DND-41 (cell line): Measurements from ENCODE around the gene EYA2.

ENCODE experiments used
- ATAC-seq: fragments of 200-7000 bp; cut with Tn5 transposase; 3 replicates; pipeline ENCODE4 v1.9.1; 2021; ENCODE audit warnings: low read depth; ENCODE audit not compliant: insufficient read depth
- DNase-seq: peaks from one replicate; pipeline ENCODE4 v3.0.0-alpha.2; 2020
- H2AFZ ChIP-seq: 2 replicates; pipeline ENCODE4 v1.6.0; 2012; ENCODE audit warnings: low read depth, low read length
- H3K27ac ChIP-seq: 2 replicates; pipeline ENCODE4 v1.5.1; 2012; ENCODE audit warnings: low read length, inconsistent platforms
- H3K27me3 ChIP-seq: fragments of 200-600 bp; sonication (generic); 2 replicates; pipeline ENCODE4 v1.6.0; 2012; ENCODE audit warnings: low read length, mild to moderate bottlenecking, inconsistent platforms; ENCODE audit not compliant: insufficient read depth, poor library complexity
- H3K36me3 ChIP-seq: 2 replicates; pipeline ENCODE4 v1.5.1; 2012; ENCODE audit warnings: low read length, inconsistent platforms; ENCODE audit not compliant: insufficient read depth
- H3K4me1 ChIP-seq: 2 replicates; pipeline ENCODE4 v1.5.1; 2012; ENCODE audit warnings: mild to moderate bottlenecking, low read length; ENCODE audit not compliant: insufficient read depth
- H3K4me2 ChIP-seq: 2 replicates; pipeline ENCODE4 v1.6.0; 2012; ENCODE audit warnings: mild to moderate bottlenecking, moderate library complexity, low read length, inconsistent platforms; ENCODE audit not compliant: insufficient read depth
- H3K4me3 ChIP-seq, 2 experiments: fragments of 200-600 bp in 1 of 2; shearing (Covaris generic) in 1 of 2; 2 replicates each; pipeline ENCODE4 v1.5.1; 2012 to 2016; ENCODE audit warnings: inconsistent platforms in 2 of 2, low read length in 2 of 2, mild to moderate bottlenecking in 2 of 2, low read depth in 1 of 2, moderate library complexity in 1 of 2
- H3K79me2 ChIP-seq: 2 replicates; pipeline ENCODE4 v1.6.0; 2012; ENCODE audit warnings: low read length, inconsistent platforms; ENCODE audit not compliant: insufficient read depth
- H3K9ac ChIP-seq: 2 replicates; pipeline ENCODE4 v1.6.0; 2012; ENCODE audit warnings: low read depth, mild to moderate bottlenecking, inconsistent platforms, low read length, moderate library complexity
- H3K9me3 ChIP-seq: 2 replicates; pipeline ENCODE4 v1.5.1; 2012; ENCODE audit warnings: low read length, moderate library complexity, mild to moderate bottlenecking, inconsistent platforms; ENCODE audit not compliant: insufficient read depth, severe bottlenecking
- H4K20me1 ChIP-seq: 2 replicates; pipeline ENCODE4 v1.6.0; 2012; ENCODE audit warnings: low read length; ENCODE audit not compliant: insufficient read depth
- EZH2 ChIP-seq: IDR thresholded peaks from 3 replicates; pipeline ENCODE4 v1.6.1; 2012; ENCODE audit warnings: borderline replicate concordance, low read depth, mild to moderate bottlenecking, moderate library complexity, low read length, inconsistent platforms; ENCODE audit not compliant: severe bottlenecking
- TF ChIP-seq, protein P1 (sequence below): IDR thresholded peaks from 2 replicates; pipeline ENCODE4 v1.5.1; 2012; ENCODE audit warnings: borderline replicate concordance, low read length, moderate library complexity, mild to moderate bottlenecking; ENCODE audit not compliant: poor library complexity, severe bottlenecking; ENCODE audit errors: extremely low read depth

The EYA2 gene

DNA sequence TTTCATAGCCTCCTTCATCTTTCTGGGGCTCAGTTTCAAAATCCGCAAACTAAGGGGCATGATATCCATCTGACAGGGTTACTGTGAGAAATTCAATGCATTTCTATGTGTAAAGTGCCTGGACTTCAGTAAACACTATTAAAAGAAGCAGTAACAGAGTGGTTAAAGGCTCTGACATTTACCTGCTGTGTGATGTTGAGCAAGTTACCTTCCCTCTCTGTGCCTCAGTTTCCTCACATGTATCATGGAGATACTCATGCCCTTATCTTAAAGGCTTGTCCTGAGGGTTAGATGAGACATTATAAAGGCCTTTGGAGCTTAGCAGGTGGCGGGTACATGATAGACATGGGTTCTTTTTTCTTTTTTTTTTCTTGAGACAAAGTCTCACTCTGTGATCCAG lies 46.8 kb downstream of the EYA2 start:
- H4K20me1 ChIP-seq = no peaks in the 10 kb centered on the region
- no peaks in the 10 kb centered on the region for H3K4me1 ChIP-seq
- ATAC-seq (no peak), DNase-seq (no peak)
- no peak overlapping the region for H3K9ac ChIP-seq
- TF ChIP-seq, protein P1, sequence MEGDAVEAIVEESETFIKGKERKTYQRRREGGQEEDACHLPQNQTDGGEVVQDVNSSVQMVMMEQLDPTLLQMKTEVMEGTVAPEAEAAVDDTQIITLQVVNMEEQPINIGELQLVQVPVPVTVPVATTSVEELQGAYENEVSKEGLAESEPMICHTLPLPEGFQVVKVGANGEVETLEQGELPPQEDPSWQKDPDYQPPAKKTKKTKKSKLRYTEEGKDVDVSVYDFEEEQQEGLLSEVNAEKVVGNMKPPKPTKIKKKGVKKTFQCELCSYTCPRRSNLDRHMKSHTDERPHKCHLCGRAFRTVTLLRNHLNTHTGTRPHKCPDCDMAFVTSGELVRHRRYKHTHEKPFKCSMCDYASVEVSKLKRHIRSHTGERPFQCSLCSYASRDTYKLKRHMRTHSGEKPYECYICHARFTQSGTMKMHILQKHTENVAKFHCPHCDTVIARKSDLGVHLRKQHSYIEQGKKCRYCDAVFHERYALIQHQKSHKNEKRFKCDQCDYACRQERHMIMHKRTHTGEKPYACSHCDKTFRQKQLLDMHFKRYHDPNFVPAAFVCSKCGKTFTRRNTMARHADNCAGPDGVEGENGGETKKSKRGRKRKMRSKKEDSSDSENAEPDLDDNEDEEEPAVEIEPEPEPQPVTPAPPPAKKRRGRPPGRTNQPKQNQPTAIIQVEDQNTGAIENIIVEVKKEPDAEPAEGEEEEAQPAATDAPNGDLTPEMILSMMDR = no peak
- TF ChIP-seq EZH2 = no peak
- H3K27me3 ChIP-seq = peaks cover 22% of the 10 kb centered on the region
- no peak overlapping the region for H3K4me3 ChIP-seq
- H3K79me2 ChIP-seq = no peaks in the 10 kb centered on the region
- H2AFZ ChIP-seq = no peak overlapping the region
- no peaks in the 10 kb centered on the region for H3K9me3 ChIP-seq
- no peak overlapping the region for H3K4me2 ChIP-seq
- no peaks in the 10 kb centered on the region for H3K36me3 ChIP-seq
- H3K27ac ChIP-seq = no peak overlapping the region

DNA sequence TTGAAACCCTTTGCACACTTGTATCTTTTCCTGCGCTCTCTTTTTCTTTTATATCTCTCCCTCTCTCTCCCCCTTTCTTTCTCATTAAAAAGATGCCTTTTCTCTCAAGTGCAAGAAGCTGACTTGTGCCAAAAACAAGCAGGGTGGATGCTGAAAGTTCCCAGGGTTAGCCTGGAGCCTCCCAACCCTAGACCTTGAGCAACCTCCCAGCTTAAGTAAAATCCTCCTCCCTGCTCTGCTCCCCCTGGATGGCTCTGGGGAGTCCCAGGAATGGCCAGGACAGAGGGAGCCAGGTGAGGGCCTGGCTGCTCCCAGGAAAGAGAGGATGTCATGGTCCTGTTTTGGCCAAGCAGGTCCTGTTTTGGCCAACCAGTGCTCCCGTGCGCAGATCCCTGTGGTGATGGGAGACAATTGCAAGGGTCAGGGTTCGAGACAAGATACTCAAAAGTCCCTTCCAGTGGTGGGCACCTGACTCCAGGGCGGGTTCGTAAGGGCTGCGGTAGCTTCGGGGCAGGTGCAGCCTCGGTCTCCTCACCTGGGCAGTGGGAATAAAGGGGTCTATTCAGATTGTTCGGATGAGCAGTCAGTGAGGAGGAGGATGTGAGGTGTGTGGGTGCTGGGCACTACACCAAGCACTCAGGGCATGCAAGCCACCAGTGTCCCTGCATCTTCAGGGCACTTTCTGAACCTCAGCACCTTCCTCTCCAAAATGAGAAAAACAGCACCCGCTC lies 49.4 kb downstream of the EYA2 start:
- Histone ChIP-seq H3K36me3 (no peaks in the 10 kb centered on the region), H3K4me3 (no peak overlapping the region), H3K27me3 (peaks cover 20% of the 10 kb centered on the region), H3K4me2 (no peak overlapping the region), H3K9ac (no peak overlapping the region), H2AFZ (no peak overlapping the region), H3K27ac (no peak overlapping the region), H4K20me1 (no peaks in the 10 kb centered on the region), H3K4me1 (no peaks in the 10 kb centered on the region), H3K79me2 (no peaks in the 10 kb centered on the region), H3K9me3 (no peaks in the 10 kb centered on the region)
- no peak for ATAC-seq
- TF ChIP-seq, protein P1 = no peak
- TF ChIP-seq EZH2 = no peak
- DNase-seq = no peak

DNA sequence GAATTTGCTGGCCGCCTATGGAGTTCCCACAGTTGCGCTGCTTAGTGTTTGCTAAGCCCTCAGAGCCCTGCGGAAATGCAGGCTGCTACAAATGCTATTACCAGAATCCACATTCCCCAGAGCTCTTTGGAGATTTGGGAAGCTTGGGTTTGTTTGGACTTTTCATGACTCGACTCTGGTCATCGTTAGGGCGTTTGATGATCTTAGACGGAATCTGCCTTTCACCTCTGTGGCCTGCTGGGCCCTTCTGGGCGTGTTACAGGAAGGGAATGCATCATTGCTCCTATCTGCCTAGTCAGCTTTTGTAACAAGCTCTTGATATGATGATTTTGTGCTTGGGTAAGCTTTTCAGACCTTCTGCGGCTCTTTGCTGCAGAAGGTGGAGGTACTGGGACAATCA lies 50.8 kb downstream of the EYA2 start:
- H4K20me1 ChIP-seq = no peaks in the 10 kb centered on the region

More for the DNA sequence above, 50.8 kb downstream of the EYA2 start:
- H3K36me3 ChIP-seq = no peaks in the 10 kb centered on the region
- no peak for ATAC-seq
- no peaks in the 10 kb centered on the region for H3K9me3 ChIP-seq
- DNase-seq = no peak
- H3K9ac ChIP-seq = no peak overlapping the region
- no peaks in the 10 kb centered on the region for H3K4me1 ChIP-seq
- H3K27me3 ChIP-seq = peaks cover 19% of the 10 kb centered on the region
- H3K4me3 ChIP-seq = no peak overlapping the region
- TF ChIP-seq, protein P1 = no peak
- no peak for TF ChIP-seq EZH2
- H2AFZ ChIP-seq = no peak overlapping the region
- H3K79me2 ChIP-seq = no peaks in the 10 kb centered on the region
- H3K27ac ChIP-seq = no peak overlapping the region
- no peak overlapping the region for H3K4me2 ChIP-seq
